HG03025 (cell line): ENCODE measurements around the gene NAA60.

Source experiments
- ATAC-seq: cut with Tn5 transposase; IDR thresholded peaks from one replicate; pipeline ENCODE4 v1.9.1; 2021; ENCODE audit warnings: mild to moderate bottlenecking, moderate library complexity; ENCODE audit not compliant: unreplicated experiment, low FRiP score

The NAA60 gene

DNA sequence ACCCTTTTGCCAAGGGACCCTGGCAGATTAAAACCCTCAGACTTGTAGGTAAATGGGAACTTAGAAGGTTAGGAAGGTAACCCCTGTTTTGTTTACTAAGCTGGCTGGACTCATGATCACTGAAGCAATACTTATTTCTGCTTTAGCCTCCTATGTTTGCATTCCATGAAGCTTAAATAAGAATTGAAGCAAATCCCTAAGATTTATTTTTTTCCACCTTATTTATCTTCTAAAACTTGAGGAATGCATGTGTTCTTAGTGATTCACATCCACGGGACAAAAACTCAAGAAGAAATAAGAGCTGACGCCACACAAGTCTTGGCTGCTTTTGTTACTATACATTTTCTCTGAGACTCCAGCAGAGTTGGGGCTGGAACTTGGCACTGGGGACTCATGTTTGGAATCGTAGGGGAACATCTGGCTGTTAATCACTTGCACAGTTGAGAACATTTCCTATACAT lies 92.8 kb downstream of the NAA60 start:
- ATAC-seq = no peak
